ENCODE data around the gene RBBP8NL.

RBBP8NL gene

DNA sequence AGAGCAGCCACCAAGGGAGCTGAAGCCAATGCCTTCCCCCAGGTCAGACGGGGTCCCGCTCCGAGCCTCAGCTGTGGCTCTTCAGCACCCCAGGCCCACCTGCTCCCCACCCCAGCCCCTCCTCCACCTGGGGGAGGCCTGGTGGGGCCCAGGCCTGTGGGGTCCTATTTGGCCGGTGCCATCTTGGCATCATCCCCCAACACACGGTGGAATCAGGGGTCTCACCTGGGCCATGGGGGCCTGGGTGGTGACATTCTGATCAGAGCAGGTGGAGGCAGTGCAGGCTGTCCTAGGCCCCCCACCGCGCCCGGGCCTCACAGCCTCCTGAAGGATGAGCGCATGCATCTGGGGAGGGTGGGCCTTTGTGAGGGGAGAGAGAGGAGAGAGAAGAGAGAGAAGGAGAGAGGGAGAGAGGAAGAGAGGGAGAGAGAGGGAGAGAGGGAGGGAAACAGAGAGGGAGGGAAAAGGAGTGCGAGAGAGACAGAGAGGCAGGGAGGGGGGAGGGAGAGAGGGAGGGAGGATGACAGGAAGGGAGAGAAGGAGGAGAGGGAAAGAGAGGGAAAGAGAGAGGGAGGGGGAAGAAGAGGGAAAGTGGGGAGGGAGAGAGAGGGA lies 23.9 kb upstream of the RBBP8NL start:
- in situ Hi-C loops (cut with MboI; ENCODE audit: low sequenced_read_pairs, unreplicated experiment) = no loop called here
- no peak for DNase-seq (ENCODE audit: low spot score)
- TF ChIP-seq, protein P1, sequence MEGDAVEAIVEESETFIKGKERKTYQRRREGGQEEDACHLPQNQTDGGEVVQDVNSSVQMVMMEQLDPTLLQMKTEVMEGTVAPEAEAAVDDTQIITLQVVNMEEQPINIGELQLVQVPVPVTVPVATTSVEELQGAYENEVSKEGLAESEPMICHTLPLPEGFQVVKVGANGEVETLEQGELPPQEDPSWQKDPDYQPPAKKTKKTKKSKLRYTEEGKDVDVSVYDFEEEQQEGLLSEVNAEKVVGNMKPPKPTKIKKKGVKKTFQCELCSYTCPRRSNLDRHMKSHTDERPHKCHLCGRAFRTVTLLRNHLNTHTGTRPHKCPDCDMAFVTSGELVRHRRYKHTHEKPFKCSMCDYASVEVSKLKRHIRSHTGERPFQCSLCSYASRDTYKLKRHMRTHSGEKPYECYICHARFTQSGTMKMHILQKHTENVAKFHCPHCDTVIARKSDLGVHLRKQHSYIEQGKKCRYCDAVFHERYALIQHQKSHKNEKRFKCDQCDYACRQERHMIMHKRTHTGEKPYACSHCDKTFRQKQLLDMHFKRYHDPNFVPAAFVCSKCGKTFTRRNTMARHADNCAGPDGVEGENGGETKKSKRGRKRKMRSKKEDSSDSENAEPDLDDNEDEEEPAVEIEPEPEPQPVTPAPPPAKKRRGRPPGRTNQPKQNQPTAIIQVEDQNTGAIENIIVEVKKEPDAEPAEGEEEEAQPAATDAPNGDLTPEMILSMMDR (IDR thresholded peaks at IDR 0.05; ENCODE audit: borderline replicate concordance, control extremely low read depth, extremely low read depth, insufficient read depth, missing control alignments) = no peak

DNA sequence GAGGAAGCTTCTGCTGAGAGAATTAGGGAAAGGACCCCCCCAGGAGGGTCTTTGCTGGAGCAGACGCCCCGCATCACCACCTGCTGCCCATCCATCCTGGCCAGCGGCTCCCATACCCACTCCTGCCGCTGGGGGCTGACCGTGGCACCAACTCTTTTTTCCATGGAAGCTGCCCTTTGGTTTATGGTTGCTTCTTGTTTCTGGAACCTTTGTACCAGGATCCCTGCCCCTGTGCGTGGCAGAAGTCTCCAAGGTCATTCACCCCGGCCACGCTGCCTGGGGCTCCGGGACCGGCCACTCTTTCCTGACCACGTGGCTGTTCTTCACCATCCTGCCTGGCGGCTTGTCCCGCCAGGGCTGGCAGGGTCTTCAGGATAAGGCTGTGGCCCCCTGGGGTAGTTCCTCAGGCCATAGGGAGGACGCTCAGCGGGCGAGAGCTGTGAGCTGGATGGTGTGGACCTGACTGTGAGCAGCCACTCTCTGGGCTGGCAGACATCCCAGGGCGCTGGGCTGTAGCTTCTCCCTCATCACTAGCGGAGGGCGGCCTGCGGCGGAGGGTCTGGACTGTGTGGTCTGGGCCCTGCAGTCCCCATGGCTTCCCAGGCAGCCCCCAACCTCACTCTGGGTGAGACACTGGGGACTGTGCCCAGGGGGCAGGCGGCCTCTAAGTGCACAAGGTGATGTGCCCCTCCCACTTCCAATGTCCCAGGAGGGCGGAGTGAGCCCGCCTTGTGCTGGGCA lies 22.8 kb upstream of the RBBP8NL start:
- in situ Hi-C loops (cut with MboI; ENCODE audit: low sequenced_read_pairs, unreplicated experiment) = no loop called here
- DNase-seq (ENCODE audit: low spot score) = no peak
- TF ChIP-seq, protein P1 (IDR thresholded peaks at IDR 0.05; ENCODE audit: borderline replicate concordance, control extremely low read depth, extremely low read depth, insufficient read depth, missing control alignments) = no peak

DNA sequence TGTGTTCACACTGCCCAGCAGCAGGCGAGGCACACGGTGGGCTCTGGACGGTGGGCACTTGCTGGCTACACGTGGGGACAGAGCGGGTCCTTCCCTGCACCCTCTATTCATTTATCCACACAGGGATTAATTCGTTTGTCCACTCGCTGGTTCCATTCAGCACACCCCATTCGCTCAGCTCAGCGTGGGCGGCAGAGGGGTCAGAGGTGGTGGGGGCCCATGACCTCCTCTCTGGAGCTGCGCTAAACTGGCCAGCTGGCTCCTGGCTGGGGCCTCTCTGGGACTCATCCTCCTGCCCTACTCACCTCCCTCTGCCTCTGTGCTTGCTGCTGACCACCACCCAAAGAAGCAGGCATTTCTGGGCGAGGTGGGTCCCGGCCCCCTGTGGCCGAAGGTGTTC lies 21.4 kb upstream of the RBBP8NL start:
- in situ Hi-C loops (cut with MboI; ENCODE audit: low sequenced_read_pairs, unreplicated experiment) = no loop called here
- TF ChIP-seq, protein P1 (IDR thresholded peaks at IDR 0.05; ENCODE audit: borderline replicate concordance, control extremely low read depth, extremely low read depth, insufficient read depth, missing control alignments) = no peak
- DNase-seq (ENCODE audit: low spot score) = no peak

DNA sequence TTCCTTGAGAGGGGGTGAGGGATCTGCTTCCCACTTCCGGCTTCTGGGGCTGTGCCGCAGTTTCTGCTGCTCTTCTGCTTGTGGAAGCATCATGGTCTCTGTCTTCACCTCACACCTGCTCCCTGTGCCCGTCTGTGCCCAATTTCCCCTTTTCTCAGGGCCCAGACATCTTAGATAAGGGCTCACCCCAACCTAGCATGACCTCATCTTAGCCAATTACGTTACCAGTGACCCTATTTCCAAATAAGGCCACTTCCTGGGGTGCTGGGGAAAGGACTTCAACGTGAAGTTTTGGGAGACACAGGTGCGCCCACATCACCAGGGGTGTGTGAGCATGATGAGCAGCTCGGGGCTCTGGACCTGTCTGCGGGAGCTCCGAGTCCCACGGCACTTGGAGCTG lies 20.7 kb upstream of the RBBP8NL start:
- no peak for DNase-seq (ENCODE audit: low spot score)
- in situ Hi-C loops (cut with MboI; ENCODE audit: low sequenced_read_pairs, unreplicated experiment) = no loop called here
- TF ChIP-seq, protein P1 (IDR thresholded peaks at IDR 0.05; ENCODE audit: borderline replicate concordance, control extremely low read depth, extremely low read depth, insufficient read depth, missing control alignments) = no peak

DNA sequence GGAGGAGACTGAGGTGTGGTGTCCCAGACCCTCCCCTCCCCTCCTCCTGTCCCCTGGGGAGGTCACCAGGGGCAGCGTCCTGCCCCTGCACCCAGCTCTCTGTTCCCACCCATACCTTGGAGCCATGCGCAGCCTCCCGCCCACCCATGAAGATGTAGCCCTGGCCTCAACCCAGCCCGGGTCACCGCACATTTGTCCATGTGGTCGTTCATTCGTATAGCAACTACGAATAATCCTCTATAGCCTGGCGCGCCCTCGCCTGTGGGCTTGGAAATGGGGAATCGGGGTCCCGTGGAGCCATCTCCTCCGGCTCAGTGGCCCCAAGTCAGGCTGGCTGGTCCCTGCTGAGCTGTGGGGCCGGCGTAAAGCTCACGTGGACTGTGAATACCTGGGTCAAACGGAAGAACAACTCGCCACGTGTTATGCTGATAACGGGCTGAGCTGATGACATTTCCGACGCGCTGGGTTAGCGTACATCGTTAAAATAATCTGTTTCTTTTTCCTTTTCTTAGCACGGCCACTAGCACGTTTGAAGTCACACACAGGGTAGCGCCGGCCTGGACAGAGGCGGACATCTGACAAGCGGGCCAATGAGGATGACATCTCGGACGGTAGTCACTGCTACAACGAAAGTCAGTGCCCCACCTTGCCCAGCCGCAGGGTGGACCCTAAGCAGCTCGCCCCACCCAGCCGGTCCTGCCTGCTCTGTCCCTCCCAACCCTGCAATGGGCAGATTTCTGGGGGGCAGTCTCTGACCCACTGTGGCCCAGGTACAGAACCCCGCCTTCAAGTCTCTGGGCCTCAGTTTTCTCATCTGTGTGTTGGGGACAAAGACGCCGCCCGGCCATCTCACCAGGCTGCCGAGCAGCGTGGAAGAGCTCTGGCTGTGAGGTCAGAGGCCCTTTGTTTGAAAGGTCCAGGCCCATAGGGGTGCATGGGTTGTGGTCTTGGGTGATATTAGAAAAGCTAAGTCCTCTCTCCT lies 19.8 kb upstream of the RBBP8NL start:
- in situ Hi-C loops (cut with MboI; ENCODE audit: low sequenced_read_pairs, unreplicated experiment) = no loop called here
- no peak for DNase-seq (ENCODE audit: low spot score)
- TF ChIP-seq, protein P1 (IDR thresholded peaks at IDR 0.05; ENCODE audit: borderline replicate concordance, control extremely low read depth, extremely low read depth, insufficient read depth, missing control alignments) = no peak

DNA sequence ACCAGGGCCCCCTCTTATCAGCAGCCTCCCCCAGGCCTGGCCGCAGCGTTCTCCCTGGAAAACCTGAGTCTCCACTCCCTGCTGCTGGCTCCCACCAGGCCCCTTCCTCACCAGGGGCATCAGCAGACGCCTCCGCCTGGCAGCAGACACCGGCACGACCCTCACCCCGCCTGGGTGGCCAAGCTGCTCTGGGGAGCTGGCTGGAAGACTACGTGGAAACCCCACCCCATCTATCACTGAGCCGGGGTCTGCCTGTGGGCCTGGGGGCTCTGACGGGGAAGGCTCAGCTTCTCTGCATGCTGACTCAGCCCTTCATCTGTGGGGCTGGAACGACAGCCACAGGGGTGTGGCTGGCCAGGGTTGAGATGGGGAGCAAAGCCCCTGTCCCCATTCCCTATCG lies 19.1 kb upstream of the RBBP8NL start:
- DNase-seq (ENCODE audit: low spot score) = no peak
- TF ChIP-seq, protein P1 (IDR thresholded peaks at IDR 0.05; ENCODE audit: borderline replicate concordance, control extremely low read depth, extremely low read depth, insufficient read depth, missing control alignments) = no peak
- in situ Hi-C loops (cut with MboI; ENCODE audit: low sequenced_read_pairs, unreplicated experiment) = no loop called here
